ENCODE measurements around the gene CUEDC1. TPM values are rescaled to one million over a fixed set of nuclear protein-coding genes. Genes with fewer than 3 reads are reported as not detected.
A peak's percentile ranks its signal among the peaks of the same experiment; 100 is the strongest.

Gene CUEDC1
- total and polyA plus RNA-seq, 2 of the 13 experiments (the other 11 are each of a cell fraction or from before 2014, with no cell fraction given) = 7.4 to 12.9 TPM

- TF ChIP-seq IKZF4 (CRISPR knock-in tag; IDR thresholded peaks at IDR 0.05; ENCODE audit: borderline replicate concordance, low read depth, not compliant biosample characterization) (no peak), KAT8 (CRISPR knock-in tag; IDR thresholded peaks at IDR 0.05) (peak; percentile 92), KMT2A (CRISPR knock-in tag; IDR thresholded peaks at IDR 0.05) (peak; percentile 79; the same call in 1 of the 2 replicates), ATF5 (CRISPR knock-in tag; IDR thresholded peaks at IDR 0.05; ENCODE audit: low read depth) (no peak), HOXA5 (CRISPR knock-in tag; IDR thresholded peaks at IDR 0.05) (no peak), ZFAT (CRISPR knock-in tag; conservative IDR thresholded peaks at IDR 0.05) (no peak), CTCF (CRISPR knock-in tag; IDR thresholded peaks at IDR 0.05) (peak; percentile 27; the same call in 1 of the 2 replicates), PAXIP1 (CRISPR knock-in tag; conservative IDR thresholded peaks at IDR 0.05) (peak; percentile 92), ZNF251 (CRISPR knock-in tag; IDR thresholded peaks at IDR 0.05) (no peak), CREB1 (IDR thresholded peaks at IDR 0.05) (no peak), CREB1 (CRISPR knock-in tag; IDR thresholded peaks at IDR 0.05) (no peak; the same call in 1 of the 2 replicates), SETDB1 (CRISPR knock-in tag; IDR thresholded peaks at IDR 0.05; ENCODE audit: borderline replicate concordance) (no peak), SOX13 (IDR thresholded peaks at IDR 0.05) (peak; percentile 83; the same call in 1 of the 2 replicates), SOX13 (CRISPR knock-in tag; conservative IDR thresholded peaks at IDR 0.05 in 1 of 2, IDR thresholded peaks at IDR 0.05 in 1 of 2) (peak in 1 of 2 experiments; percentile 97; a peak in 2 of 4 replicates), KLF6 (CRISPR knock-in tag; IDR thresholded peaks at IDR 0.05) (peak; percentile 96), ZNF7 (CRISPR knock-in tag; IDR thresholded peaks at IDR 0.05) (no peak), ZNF17 (CRISPR knock-in tag; IDR thresholded peaks at IDR 0.05) (no peak), MTF1 (CRISPR knock-in tag; IDR thresholded peaks at IDR 0.05) (no peak), ADNP (CRISPR knock-in tag; IDR thresholded peaks at IDR 0.05) (no peak), GMEB1 (CRISPR knock-in tag; IDR thresholded peaks at IDR 0.05; ENCODE audit: borderline replicate concordance) (peak; percentile 58; the same call in 1 of the 2 replicates), ZFX (CRISPR knock-in tag; IDR thresholded peaks at IDR 0.05; ENCODE audit: low read depth) (peak; percentile 79), SP2 (CRISPR knock-in tag; IDR thresholded peaks at IDR 0.05) (no peak)
Observed at GRCh38 chr17:57902800-57903759, 52.1 kb downstream of the CUEDC1 start (continued).

Measured in HepG2 (cell line).